NCI-H1092 treated with DMSO at 0.1 percent for 48 hours (cell line): ENCODE results near the gene PEX11B.

Experiments used
- DNase-seq: peaks from one replicate; lab custom pipeline; 2025; lab: John Stamatoyannopoulos, UW

PEX11B gene, protein sequence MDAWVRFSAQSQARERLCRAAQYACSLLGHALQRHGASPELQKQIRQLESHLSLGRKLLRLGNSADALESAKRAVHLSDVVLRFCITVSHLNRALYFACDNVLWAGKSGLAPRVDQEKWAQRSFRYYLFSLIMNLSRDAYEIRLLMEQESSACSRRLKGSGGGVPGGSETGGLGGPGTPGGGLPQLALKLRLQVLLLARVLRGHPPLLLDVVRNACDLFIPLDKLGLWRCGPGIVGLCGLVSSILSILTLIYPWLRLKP

DNA sequence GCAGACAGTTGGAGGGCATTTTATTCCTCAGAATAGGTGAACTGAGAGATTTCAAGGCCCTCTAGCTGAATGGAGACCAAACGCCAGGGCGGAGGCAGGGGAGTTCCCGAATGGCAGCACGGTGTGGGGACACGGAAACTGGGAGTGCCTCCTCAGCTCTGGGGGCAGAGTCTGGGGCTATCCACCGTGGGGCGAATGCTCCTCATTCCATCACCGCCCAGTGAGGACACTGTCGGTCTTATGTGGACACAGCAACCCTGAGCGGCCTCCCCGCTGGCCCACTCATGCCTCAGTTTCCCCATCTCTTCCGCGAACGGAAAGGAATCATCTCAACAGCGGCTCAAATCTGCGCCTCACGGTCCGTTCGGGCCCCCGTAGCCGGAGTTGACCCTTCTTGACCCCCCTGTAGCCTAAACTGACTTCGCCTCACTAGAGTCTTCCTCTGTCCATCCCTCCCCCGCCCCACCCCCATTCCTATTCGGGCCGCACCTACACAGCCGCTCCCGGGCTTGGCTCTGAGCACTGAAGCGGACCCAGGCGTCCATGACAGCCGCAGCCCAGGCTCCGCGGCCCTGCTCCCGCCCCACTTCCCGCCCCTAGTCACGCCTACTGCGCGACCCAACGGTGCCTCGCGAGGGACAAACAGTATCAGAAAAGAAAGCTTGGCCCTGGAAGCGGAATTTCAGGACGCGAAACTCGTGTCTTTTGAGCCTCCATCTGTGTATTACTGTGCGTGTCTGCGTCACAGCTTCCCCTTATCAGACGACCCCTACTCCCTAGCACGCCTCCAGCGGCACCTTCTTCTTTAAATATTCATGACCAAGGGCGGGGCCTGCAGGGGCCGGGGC lies at the start of gene PEX11B:
PEX11B (minus strand) TSS at position 574 of the 848 bp plus-strand sequence; CDS start at position 545, 29 bp downstream.
- peak; percentile 86 for DNase-seq

DNA sequence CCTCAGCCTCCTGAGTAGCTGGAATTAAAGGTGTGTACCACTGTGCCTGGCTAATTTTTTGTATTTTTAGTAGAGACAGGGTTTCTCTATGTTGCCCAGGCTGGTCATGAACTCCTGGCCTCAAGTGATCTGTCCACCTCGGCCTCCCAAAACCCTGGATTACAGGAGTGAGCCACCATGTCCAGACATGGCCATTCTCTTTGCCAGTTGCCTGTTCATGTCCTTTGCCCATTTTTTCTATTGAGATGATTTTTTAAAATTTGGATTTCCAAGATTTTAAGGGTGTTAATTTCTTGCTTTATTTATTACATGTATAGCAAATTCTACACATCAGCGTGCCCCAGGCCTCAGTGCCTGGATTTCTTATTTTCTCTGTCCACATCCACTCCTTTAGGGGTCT lies 48.8 kb upstream of the PEX11B start:
- DNase-seq, result no peak

DNA sequence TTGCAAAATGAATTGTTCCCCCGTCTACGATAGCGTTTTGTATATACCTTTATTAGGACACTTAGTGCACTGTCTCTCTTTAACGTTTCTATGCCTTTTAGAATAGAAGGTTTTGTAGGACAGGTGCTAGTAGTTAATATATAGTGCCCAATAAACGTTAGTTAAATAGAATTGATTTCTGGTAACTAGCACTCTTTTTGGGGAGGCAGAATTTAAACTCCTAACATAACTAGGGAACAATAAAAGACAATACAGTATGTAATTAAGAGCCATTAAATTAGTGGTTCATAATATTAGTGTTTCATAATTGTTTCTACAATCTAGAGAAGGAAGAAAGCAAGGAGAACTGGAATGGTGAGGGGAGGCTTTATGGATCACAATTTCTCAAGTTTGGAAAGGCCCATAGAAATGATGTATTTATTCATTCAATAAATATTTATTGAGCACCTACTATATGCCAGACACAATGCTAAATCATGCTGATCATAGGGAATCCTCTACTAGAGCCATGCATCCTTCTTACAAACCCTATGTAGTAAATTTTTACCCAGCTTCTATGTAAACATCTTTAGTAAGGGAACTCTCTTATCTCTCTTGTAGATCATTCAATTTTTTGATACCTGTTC lies 46.7 kb upstream of the PEX11B start:
- DNase-seq, result no peak

DNA sequence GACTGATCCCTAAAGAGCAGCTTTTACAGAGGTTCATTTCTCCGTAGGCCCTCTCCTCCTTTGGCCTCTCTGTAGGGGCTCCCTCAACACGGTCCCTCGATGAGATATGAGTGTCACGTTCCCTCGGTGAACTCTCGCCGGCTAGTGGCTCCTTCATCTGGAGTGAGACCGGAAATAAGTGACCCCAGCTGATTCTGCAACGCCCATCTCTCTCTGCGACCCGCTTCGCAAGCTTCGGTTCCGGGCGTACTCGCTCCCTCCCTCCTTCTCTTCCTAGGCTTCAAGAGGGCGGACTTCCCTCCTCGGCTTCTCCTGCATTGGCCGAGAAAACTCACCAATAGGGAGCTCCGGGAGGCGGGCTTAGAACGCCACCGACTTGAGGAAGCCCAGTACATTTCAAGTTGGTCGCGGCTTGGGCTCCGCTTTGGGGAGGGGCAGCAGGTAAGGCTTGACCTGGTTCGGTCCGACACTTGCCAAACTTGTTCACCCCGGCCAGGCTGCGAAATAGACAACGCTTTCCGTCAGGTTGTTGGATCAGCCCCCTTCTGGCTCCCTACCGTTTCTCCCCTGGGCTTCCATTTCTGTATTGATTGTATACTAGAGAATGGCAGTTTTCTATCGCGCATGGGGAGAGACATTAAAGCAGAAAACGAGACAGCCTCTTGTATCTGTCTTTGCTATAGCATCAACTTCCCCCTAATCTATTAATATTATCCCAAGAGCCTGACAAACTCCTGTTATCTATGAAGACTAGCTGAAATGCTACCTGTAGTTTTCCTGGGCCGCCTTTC lies 46.0 kb upstream of the PEX11B start, which contains the start of the genes ANKRD34A and POLR3GL:
ANKRD34A (minus strand) TSS at position 248 of the 791 bp plus-strand sequence. CDS start 2,816 bp downstream, outside the sequence.
POLR3GL (plus strand) TSS at position 363 of the 791 bp plus-strand sequence. CDS start 10,176 bp downstream, outside the sequence.
- peak; percentile 95 for DNase-seq

DNA sequence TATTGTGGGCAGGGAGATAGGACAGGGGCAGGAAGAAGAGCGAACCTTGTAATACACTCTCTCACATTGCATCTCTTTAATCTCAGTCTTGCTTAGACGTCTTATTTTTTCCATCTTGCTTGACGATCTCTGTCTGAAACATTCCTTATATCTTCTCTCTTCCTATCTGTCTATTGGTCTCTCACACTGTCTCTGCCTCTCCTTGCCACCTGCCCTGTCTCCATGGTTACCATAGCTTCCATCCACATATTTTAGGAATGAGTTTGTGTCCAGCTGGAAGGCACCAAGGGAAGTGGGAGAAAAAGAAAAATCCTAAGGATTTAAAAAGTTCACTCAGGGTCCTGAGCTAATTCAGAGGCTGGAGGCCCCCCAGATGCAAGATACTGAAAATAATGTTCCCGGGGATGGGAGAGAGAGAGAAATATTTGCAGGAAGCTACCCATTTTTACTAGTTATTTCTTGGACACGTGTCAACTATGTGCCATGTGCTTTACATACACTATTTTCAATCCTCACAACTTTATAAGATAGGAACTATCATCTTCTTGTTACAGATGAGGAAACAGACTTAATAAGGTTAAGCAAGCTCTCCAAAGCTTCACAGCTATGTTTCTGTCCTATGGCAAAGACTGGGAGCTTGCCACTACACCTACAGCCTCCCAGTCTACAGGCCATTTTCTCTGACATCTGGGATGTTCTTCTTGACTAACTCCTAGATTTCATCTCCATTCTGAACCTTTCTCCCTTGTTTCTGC lies 44.9 kb upstream of the PEX11B start:
- DNase-seq, result no peak

- no peak for DNase-seq
These were observed 43.9 kb upstream of the PEX11B start for GRCh38 chr1:145962157-145963102.

DNA sequence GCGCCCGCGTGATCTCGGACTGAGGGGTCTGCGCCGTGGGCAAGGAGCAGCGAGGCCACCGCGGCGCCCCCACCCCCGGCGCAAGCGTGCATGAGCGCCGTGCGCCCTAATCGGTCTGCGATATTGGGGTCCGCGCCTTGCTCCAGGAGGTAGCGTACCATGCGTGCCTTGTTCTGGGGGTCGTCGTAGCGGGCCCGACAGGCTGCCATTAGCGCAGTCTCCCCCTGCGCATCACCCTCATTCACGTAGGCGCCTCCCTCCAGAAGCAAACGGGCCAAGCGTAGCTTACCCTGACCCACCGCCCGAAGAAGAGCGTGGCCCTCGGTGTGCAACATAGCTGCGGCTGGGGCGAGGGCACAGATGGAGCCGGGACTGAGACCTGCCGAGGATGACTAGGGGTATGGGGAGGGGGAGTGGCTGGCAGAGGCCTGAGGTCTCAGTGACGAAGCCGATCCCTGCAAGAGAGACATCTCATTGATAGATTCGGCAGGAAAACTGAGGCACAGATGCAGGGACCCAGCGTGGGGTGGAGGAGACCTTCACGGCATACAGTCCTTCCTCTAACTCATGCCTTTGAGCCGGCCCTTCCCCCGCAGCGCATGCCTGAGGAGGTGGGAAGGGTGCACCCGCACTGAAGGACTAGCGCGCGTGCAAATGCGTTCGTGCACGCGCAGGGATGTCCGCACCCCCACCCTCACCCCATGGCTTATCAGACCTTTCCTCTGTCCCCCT lies 43.1 kb upstream of the PEX11B start:
- DNase-seq, result peak; percentile 25

- DNase-seq, result no peak
These were observed 42.5 kb upstream of the PEX11B start for GRCh38 chr1:145961109-145961424.

DNA sequence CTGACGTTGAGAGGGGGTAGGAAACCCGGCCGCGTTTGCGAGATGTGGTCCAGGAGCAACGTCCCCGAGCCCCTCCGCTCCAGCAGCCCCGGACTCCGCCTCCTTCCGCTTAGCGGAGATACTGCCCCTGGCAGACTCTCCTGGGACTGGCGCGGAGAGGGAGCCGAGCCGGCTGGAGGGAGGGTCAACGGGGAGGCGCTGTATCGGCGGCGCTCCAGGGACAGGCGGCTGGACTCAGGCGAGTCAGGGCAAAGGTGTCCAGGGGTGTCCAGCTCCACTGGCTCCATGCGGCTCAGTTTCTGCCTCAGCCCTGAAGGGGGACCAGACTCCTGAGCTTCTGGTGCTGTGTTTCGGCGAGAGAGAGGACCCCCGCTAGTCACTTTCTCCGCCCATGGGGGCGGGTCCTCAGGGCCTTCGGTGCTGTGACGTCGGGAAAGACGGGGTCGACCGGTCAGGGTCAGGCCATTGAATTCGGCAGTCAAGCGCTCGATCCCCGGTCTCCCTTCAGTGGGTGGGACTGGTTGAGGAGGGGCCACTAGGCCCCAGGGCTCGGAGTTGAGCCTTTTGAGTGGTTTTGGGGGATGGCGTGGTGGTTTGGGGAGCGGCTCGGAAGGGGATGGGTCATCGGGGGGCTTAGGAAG lies 42.1 kb upstream of the PEX11B start:
- DNase-seq, result peak; percentile 84

DNA sequence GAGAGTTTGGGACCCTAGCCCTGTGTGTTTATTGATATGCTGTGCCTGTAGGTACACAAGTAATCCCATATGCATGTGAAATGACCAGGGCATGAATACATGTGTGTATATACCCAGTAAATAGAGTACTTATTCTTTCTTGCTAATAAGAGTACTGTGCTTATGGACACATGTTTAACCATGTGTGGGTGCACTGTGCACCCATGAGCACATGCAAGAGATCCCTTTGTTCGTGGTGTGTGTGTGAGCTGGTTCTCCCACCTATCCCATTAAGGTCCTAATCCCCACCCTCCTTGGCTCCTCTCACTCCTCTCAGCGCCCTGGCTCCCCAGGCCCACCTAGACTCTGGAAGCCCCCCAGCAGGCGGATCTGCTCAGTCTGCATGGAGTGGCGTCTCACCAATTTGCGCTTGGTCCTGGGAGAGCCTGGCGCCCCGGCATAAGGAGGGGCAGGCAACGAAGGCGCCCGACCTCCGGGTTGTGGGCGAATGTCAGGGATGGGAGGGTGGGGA lies 41.5 kb upstream of the PEX11B start:
- DNase-seq, result no peak

DNA sequence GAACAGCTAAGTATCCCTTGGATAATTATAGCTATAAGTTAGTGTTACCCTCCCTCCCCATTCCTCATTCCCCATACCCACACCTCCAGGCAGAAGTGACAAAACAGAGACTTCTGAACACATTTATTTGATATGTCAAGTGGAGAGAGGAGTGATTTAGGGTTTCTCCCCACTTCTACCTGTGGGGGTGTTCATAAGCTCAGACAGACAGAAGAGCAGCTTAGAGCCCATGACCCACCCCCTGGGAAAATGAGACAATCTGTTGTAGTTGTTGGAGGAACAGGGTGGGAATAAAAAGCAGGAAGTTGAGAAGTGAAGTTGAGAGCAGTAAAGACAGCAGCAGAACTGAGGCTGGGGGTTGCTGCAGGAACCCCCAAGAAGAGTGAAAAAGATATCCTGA lies 40.8 kb upstream of the PEX11B start:
- DNase-seq, result no peak

GRCh38 chr1:145958734-145959133 lies 40.2 kb upstream of the PEX11B start:
- no peak for DNase-seq

DNA sequence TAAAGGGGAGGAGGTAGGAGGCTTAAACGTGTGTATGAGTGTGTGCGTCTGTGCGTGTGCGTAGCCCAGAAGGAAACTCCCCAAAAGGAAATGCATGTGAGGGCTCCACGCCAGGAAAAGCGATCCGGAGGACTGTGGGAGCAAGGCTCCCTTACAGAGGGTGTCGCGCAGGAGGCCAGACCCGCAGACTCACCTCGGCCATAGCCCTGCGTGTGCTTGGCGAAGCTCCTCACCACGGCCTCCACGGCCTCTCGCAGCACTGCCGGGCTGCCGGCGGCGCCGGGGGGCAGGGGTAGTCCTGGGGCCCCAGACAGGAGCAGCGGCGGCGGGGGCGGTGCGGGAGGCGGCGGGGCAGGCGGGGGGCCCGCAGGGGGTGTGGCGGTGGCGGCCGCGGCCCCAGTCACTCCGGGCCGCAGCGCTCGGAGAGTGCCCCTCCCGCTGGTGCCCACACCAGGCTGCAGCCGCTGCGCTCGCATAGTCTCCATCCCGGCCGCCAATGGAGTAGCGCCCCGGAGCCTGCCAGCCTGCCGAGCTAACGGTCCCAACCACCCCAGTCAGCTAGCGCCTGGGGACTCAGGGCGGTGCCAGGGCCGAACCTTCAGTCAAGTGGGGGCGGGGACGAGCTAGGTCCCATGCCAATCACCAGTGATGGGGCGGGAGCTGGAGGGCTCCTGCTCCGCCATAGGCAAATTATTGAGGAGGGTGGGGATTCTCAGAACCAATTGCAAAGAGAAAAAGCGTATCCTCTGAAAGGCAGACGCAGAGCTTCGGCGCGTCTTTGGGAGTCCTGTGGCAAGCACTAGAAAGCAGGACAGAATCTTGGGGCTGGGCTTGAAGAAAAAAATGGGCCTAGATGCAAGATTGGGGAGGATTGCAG lies 39.2 kb upstream of the PEX11B start, which contains the start of gene LIX1L:
LIX1L (minus strand) TSS at position 575 of the 877 bp plus-strand sequence; CDS start at position 485, 90 bp downstream.
- DNase-seq, result peak; percentile 98

GRCh38 chr1:145956781-145957442 lies 38.4 kb upstream of the PEX11B start:
- no peak for DNase-seq

GRCh38 chr1:145956361-145956760 lies 37.8 kb upstream of the PEX11B start:
- DNase-seq, result no peak

GRCh38 chr1:145955436-145955835 lies 36.9 kb upstream of the PEX11B start:
- DNase-seq, result no peak

DNA sequence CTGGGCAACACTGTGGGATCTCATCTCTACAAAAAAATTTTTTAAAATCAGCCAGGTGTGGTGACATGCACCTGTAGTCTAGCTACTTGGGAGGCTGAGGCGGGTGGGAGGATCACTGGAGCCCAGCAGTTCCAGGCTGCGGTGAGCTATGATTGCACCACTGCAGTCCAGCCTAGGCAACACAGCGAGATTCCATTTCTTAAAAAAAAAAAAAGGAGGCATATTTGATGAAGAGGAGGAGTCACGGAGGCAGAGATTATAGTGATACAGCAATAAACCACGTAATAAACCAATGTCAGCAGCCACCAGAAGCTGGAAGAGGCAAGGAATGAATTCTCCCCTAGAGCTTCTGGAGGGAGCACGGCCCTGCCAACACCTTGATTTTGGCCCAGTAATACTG lies 35.3 kb upstream of the PEX11B start:
- no peak for DNase-seq
